ENCODE results near the gene ATG12. TPM values are rescaled to one million over a fixed set of nuclear protein-coding genes. Genes with fewer than 3 reads are reported as not detected.
"Not testable (repeated sequence)": the region's sequence is repeated elsewhere in the genome, so short reads cannot be mapped to it uniquely, and the experiment has no call there.

The ATG12 gene
- total RNA-seq, 8 experiments from 2014 or later, result 30.8 to 64.0 (median 43.1) TPM

- no peak for ATAC-seq (replicated peaks in 6 of 8)
- H3K4me3 ChIP-seq, result peak overlapping the region; percentile 60 to 85 (median 75)
- 0 to 20% (median 0%) methylated on average over 1 to 4 of the region's 5 CpGs; no CpG with 5 or more reads in 3 of the 10 experiments for WGBS, 10 experiments
- H3K27ac ChIP-seq, result peak overlapping the region; percentile 88 to 92
- in situ Hi-C loops (cut with MboI; ENCODE audit: low pct_unique_long_range_greater_than_20kb in 2 of 9, low sequenced_read_pairs in 9 of 9, unreplicated experiment in 9 of 9), result loop anchor here in 2 of 9 experiments (25.0 kb wide), 1 partner anchor 529 kb away; no protein-coding TSS in a partner anchor
- H3K4me1 ChIP-seq (replicated peaks in 1 of 2), result peaks cover 18 to 22% of the 10 kb centered on the region in 2 donors
These were observed 492 bp downstream of the ATG12 start for GRCh38 chr5:115840873-115841272.

- H3K4me1 ChIP-seq (replicated peaks in 1 of 2), result peaks cover 17 to 18% of the 10 kb centered on the region in 2 donors
- ATAC-seq (replicated peaks in 6 of 8), result no peak
- in situ Hi-C loops (cut with MboI; ENCODE audit: low pct_unique_long_range_greater_than_20kb in 2 of 9, low sequenced_read_pairs in 9 of 9, unreplicated experiment in 9 of 9), result loop anchor here in 3 of 9 experiments (10.0 to 25.0 kb wide), 2 partner anchors 194 to 527 kb away; no protein-coding TSS in a partner anchor
- no peak overlapping the region for H3K27ac ChIP-seq
- peak overlapping the region in 1 of 5 donors; percentile 1 for H3K4me3 ChIP-seq
- 22 to 72% (median 55%) methylated on average over 3 to 9 of the region's 10 CpGs for WGBS, 10 experiments
These were observed 2.4 kb downstream of the ATG12 start for GRCh38 chr5:115838885-115839518.

- ATAC-seq (replicated peaks in 6 of 8), result no peak
- H3K4me1 ChIP-seq (replicated peaks in 1 of 2), result peaks cover 7 to 13% of the 10 kb centered on the region in 2 donors
- H3K4me3 ChIP-seq, result no peak overlapping the region
- in situ Hi-C loops (cut with MboI; ENCODE audit: low pct_unique_long_range_greater_than_20kb in 2 of 9, low sequenced_read_pairs in 9 of 9, unreplicated experiment in 9 of 9), result loop anchor here in 3 of 9 experiments (10.0 to 25.0 kb wide), 2 partner anchors 191 to 523 kb away; no protein-coding TSS in a partner anchor
- 72 to 100% (median 87%) methylated on average over 2 to 4 of the region's 4 CpGs; no CpG with 5 or more reads in 2 of the 10 experiments for WGBS, 10 experiments
- no peak overlapping the region for H3K27ac ChIP-seq
These were observed 5.9 kb downstream of the ATG12 start for GRCh38 chr5:115835481-115835880.

GRCh38 chr5:115831163-115831768 lies 10.1 kb downstream of the ATG12 start:
- H3K27ac ChIP-seq, result no peak overlapping the region
- no peak overlapping the region for H3K4me3 ChIP-seq
- WGBS, 10 experiments, result 0 to 100% (median 50%) methylated on average over 1 to 2 of the region's 2 CpGs; no CpG with 5 or more reads in 1 of the 10 experiments
- H3K4me1 ChIP-seq (replicated peaks in 1 of 2), result no peaks in the 10 kb centered on the region
- peak in 3 of 8 experiments; percentile 28 to 46 (median 40) for ATAC-seq (replicated peaks in 6 of 8)
- in situ Hi-C loops (cut with MboI; ENCODE audit: low pct_unique_long_range_greater_than_20kb in 2 of 9, low sequenced_read_pairs in 9 of 9, unreplicated experiment in 9 of 9), result loop anchor here in 3 of 9 experiments (10.0 to 25.0 kb wide), 2 partner anchors 186 to 519 kb away; no protein-coding TSS in a partner anchor

- Histone ChIP-seq H3K27ac (no peak overlapping the region), H3K4me3 (no peak overlapping the region), H3K4me1 (replicated peaks in 1 of 2) (no peaks in the 10 kb centered on the region)
- ATAC-seq (replicated peaks in 6 of 8), result no peak
- in situ Hi-C loops (cut with MboI; ENCODE audit: low pct_unique_long_range_greater_than_20kb in 2 of 9, low sequenced_read_pairs in 9 of 9, unreplicated experiment in 9 of 9), result loop anchor here in 3 of 9 experiments (10.0 to 25.0 kb wide), 2 partner anchors 185 to 518 kb away; no protein-coding TSS in a partner anchor
- 89 to 100% (median 93%) methylated on average over 2 to 5 of the region's 5 CpGs for WGBS, 10 experiments
These were observed 11.5 kb downstream of the ATG12 start for GRCh38 chr5:115829913-115830312.

GRCh38 chr5:115825948-115826347 lies 15.4 kb downstream of the ATG12 start:
- H3K4me3 ChIP-seq, result no peak overlapping the region
- WGBS, 10 experiments, result 87 to 100% (median 100%) methylated on average over 1 to 4 of the region's 4 CpGs; no CpG with 5 or more reads in 1 of the 10 experiments
- no peaks in the 10 kb centered on the region for H3K4me1 ChIP-seq (replicated peaks in 1 of 2)
- no peak overlapping the region for H3K27ac ChIP-seq
- in situ Hi-C loops (cut with MboI; ENCODE audit: low pct_unique_long_range_greater_than_20kb in 2 of 9, low sequenced_read_pairs in 9 of 9, unreplicated experiment in 9 of 9), result loop anchor here in 2 of 9 experiments (25.0 kb wide), 1 partner anchor 514 kb away; no protein-coding TSS in a partner anchor
- no peak for ATAC-seq (replicated peaks in 6 of 8)

- not testable (repeated sequence) for H3K27ac ChIP-seq; ATAC-seq (replicated peaks in 6 of 8); H3K4me1 ChIP-seq (replicated peaks in 1 of 2); H3K4me3 ChIP-seq
- WGBS, 10 experiments, result 100% methylated on average over 1 of the region's 1 CpG; no CpG with 5 or more reads in 8 of the 10 experiments
- in situ Hi-C loops (cut with MboI; ENCODE audit: low pct_unique_long_range_greater_than_20kb in 2 of 9, low sequenced_read_pairs in 9 of 9, unreplicated experiment in 9 of 9), result loop anchor here in 2 of 9 experiments (25.0 kb wide), 1 partner anchor 513 kb away; no protein-coding TSS in a partner anchor
These were observed 16.4 kb downstream of the ATG12 start for GRCh38 chr5:115824983-115825382.

GRCh38 chr5:115820846-115821245 lies 20.5 kb downstream of the ATG12 start:
- H3K4me3 ChIP-seq, result no peak overlapping the region
- no peak for ATAC-seq (replicated peaks in 6 of 8)
- H3K4me1 ChIP-seq (replicated peaks in 1 of 2), result peaks cover 6 to 10% of the 10 kb centered on the region in 2 donors
- 0 to 100% (median 71%) methylated on average over 1 of the region's 1 CpG; no CpG with 5 or more reads in 2 of the 10 experiments for WGBS, 10 experiments
- no peak overlapping the region for H3K27ac ChIP-seq
- in situ Hi-C loops (cut with MboI; ENCODE audit: low pct_unique_long_range_greater_than_20kb in 2 of 9, low sequenced_read_pairs in 9 of 9, unreplicated experiment in 9 of 9), result no loop called here

- Histone ChIP-seq H3K27ac (no peak overlapping the region), H3K4me3 (no peak overlapping the region), H3K4me1 (replicated peaks in 1 of 2) (peaks cover 18 to 24% of the 10 kb centered on the region in 2 donors)
- 88 to 100% (median 91%) methylated on average over 1 to 11 of the region's 18 CpGs; no CpG with 5 or more reads in 4 of the 10 experiments for WGBS, 10 experiments
- in situ Hi-C loops (cut with MboI; ENCODE audit: low pct_unique_long_range_greater_than_20kb in 2 of 9, low sequenced_read_pairs in 9 of 9, unreplicated experiment in 9 of 9), result no loop called here
- ATAC-seq (replicated peaks in 6 of 8), result no peak
These were observed 22.5 kb downstream of the ATG12 start for GRCh38 chr5:115818821-115819220.

GRCh38 chr5:115817386-115817785 lies 24.0 kb downstream of the ATG12 start:
- in situ Hi-C loops (cut with MboI; ENCODE audit: low pct_unique_long_range_greater_than_20kb in 2 of 9, low sequenced_read_pairs in 9 of 9, unreplicated experiment in 9 of 9), result no loop called here
- Histone ChIP-seq H3K4me1 (replicated peaks in 1 of 2) (peaks cover 21 to 30% of the 10 kb centered on the region in 2 donors), H3K4me3 (peak overlapping the region; percentile 66 to 74 (median 70)), H3K27ac (peak overlapping the region; percentile 98 to 99)
- ATAC-seq (replicated peaks in 6 of 8), result no peak
- WGBS, 10 experiments, result 22 to 100% (median 66%) methylated on average over 1 to 7 of the region's 7 CpGs

GRCh38 chr5:115816226-115817081 lies 24.9 kb downstream of the ATG12 start, which contains the start of gene CDO1:
TSS of gene CDO1 (minus strand) at chr5:115816659. CDS start at chr5:115816397, 262 bp downstream.
- in situ Hi-C loops (cut with MboI; ENCODE audit: low pct_unique_long_range_greater_than_20kb in 2 of 9, low sequenced_read_pairs in 9 of 9, unreplicated experiment in 9 of 9), result no loop called here
- Histone ChIP-seq H3K27ac (peak within 1 kb of the TSS; percentile 98 to 99), H3K4me3 (peak within 1 kb of the TSS; percentile 66 to 74 (median 70)), H3K4me1 (replicated peaks in 1 of 2) (peaks cover 21 to 30% of the 10 kb centered on the region in 2 donors)
- WGBS, 10 experiments, result 0 to 11% (median 3%) methylated on average over 3 to 15 of the region's 69 CpGs; no CpG with 5 or more reads in 3 of the 10 experiments
- ATAC-seq (replicated peaks in 6 of 8), result peak; percentile 73 to 87 (median 82)

GRCh38 chr5:115815693-115816225 lies 25.6 kb downstream of the ATG12 start:
- H3K4me1 ChIP-seq (replicated peaks in 1 of 2), result peaks cover 21 to 30% of the 10 kb centered on the region in 2 donors
- in situ Hi-C loops (cut with MboI; ENCODE audit: low pct_unique_long_range_greater_than_20kb in 2 of 9, low sequenced_read_pairs in 9 of 9, unreplicated experiment in 9 of 9), result no loop called here
- 0% methylated on average over 2 to 11 of the region's 48 CpGs; no CpG with 5 or more reads in 5 of the 10 experiments for WGBS, 10 experiments
- peak overlapping the region; percentile 66 to 74 (median 70) for H3K4me3 ChIP-seq
- H3K27ac ChIP-seq, result peak overlapping the region; percentile 98 to 99
- peak in 7 of 8 experiments; percentile 3 to 38 (median 20) for ATAC-seq (replicated peaks in 6 of 8)

All from motor neuron (in vitro differentiated cells).